Urinary bladder (tissue), 4 donors: Measurements from ENCODE around the gene UBE2G2. TPM values are rescaled to one million over a fixed set of nuclear protein-coding genes. Genes with fewer than 3 reads are reported as not detected.

ENCODE experiments used
- DNase-seq: peaks from one replicate; pipeline ENCODE4 v3.0.0-alpha.2; 2015; ENCODE audit errors: extremely low spot score
- H3K27ac ChIP-seq: one replicate; pipeline ENCODE4 v1.5.1; 2013; ENCODE audit warnings: low read depth, mild to moderate bottlenecking, moderate library complexity
- H3K36me3 ChIP-seq: one replicate; pipeline ENCODE4 v1.6.1; 2013; ENCODE audit warnings: mild to moderate bottlenecking, moderate library complexity; ENCODE audit not compliant: insufficient read depth
- H3K4me1 ChIP-seq: one replicate; pipeline ENCODE4 v1.6.1; 2013; ENCODE audit warnings: mild to moderate bottlenecking, moderate library complexity; ENCODE audit not compliant: insufficient read depth
- H3K4me3 ChIP-seq: one replicate; pipeline ENCODE4 v1.5.1; 2013; ENCODE audit warnings: low read depth, low read length
- WGBS: extraction: QIAGEN DNeasy Blood & Tissue Kit; methylation state at CpG from one replicate; pipeline ENCODE4 v1.1.7; 2013; 5-methylcytosine and 5-hydroxymethylcytosine counted together
- polyA plus RNA-seq: library from polyadenylated mRNA; stranded (reverse); fragments of 200-250 nt; gene quantifications from one replicate; pipeline ENCODE4 v1.2.3, GENCODE V29; 2013
- total RNA-seq: library from RNA; depleted of rRNA; stranded (reverse); fragments of >200 nt; gene quantifications from one replicate; pipeline ENCODE4 v1.2.3, GENCODE V29; 2014
- donor health status: healthy with polysubstance abuse.
- donor health status: healthy.

UBE2G2 gene
- total and polyA plus RNA-seq, 2 donors = 65.4 to 75.9 TPM

- peaks cover 2% of the 10 kb centered on the region for H3K36me3 ChIP-seq
- no peak overlapping the region for H3K4me3 ChIP-seq
- no peak for DNase-seq
- H3K4me1 ChIP-seq = peaks cover 2% of the 10 kb centered on the region
- WGBS = 82% methylated on average over 24 of the region's 24 CpGs
- H3K27ac ChIP-seq = no peak overlapping the region
Measured at GRCh38 chr21:44766014-44766817, 35.4 kb downstream of the UBE2G2 start.

GRCh38 chr21:44765231-44766013, 36.2 kb downstream of the UBE2G2 start:
- Histone ChIP-seq H3K27ac (no peak overlapping the region), H3K4me1 (peaks cover 2% of the 10 kb centered on the region), H3K36me3 (no peaks in the 10 kb centered on the region), H3K4me3 (no peak overlapping the region)
- DNase-seq = no peak
- WGBS = 46% methylated on average over 12 of the region's 12 CpGs

- no peak overlapping the region for H3K27ac ChIP-seq
- no peak for DNase-seq
- H3K4me1 ChIP-seq = peaks cover 2% of the 10 kb centered on the region
- H3K4me3 ChIP-seq = no peak overlapping the region
- WGBS = 67% methylated on average over 26 of the region's 26 CpGs
- H3K36me3 ChIP-seq = no peaks in the 10 kb centered on the region
Measured at GRCh38 chr21:44764319-44765230, 37.0 kb downstream of the UBE2G2 start.

- no peak overlapping the region for H3K4me3 ChIP-seq
- peaks cover 2% of the 10 kb centered on the region for H3K4me1 ChIP-seq
- H3K27ac ChIP-seq = no peak overlapping the region
- 87% methylated on average over 24 of the region's 25 CpGs for WGBS
- DNase-seq = no peak
- H3K36me3 ChIP-seq = no peaks in the 10 kb centered on the region
Measured at GRCh38 chr21:44763451-44764318, 37.9 kb downstream of the UBE2G2 start.

GRCh38 chr21:44763050-44763378, 38.6 kb downstream of the UBE2G2 start:
- Histone ChIP-seq H3K36me3 (no peaks in the 10 kb centered on the region), H3K4me3 (no peak overlapping the region), H3K4me1 (peaks cover 2% of the 10 kb centered on the region), H3K27ac (no peak overlapping the region)
- DNase-seq = no peak
- WGBS = 65% methylated on average over 8 of the region's 8 CpGs

- no peak for DNase-seq
- Histone ChIP-seq H3K4me3 (no peak overlapping the region), H3K27ac (no peak overlapping the region), H3K36me3 (no peaks in the 10 kb centered on the region), H3K4me1 (peaks cover 2% of the 10 kb centered on the region)
- WGBS = 87% methylated on average over 24 of the region's 24 CpGs
Measured at GRCh38 chr21:44762221-44763049, 39.2 kb downstream of the UBE2G2 start.

GRCh38 chr21:44761747-44762208, 39.8 kb downstream of the UBE2G2 start:
- 88% methylated on average over 14 of the region's 14 CpGs for WGBS
- Histone ChIP-seq H3K4me3 (no peak overlapping the region), H3K4me1 (peaks cover 2% of the 10 kb centered on the region), H3K36me3 (no peaks in the 10 kb centered on the region), H3K27ac (no peak overlapping the region)
- no peak for DNase-seq

- Histone ChIP-seq H3K4me1 (peaks cover 2% of the 10 kb centered on the region), H3K27ac (no peak overlapping the region), H3K4me3 (no peak overlapping the region), H3K36me3 (no peaks in the 10 kb centered on the region)
- DNase-seq = no peak
- 51% methylated on average over 21 of the region's 21 CpGs for WGBS
Measured at GRCh38 chr21:44761011-44761729, 40.5 kb downstream of the UBE2G2 start.

GRCh38 chr21:44760376-44760775, 41.2 kb downstream of the UBE2G2 start:
- Histone ChIP-seq H3K4me3 (no peak overlapping the region), H3K27ac (no peak overlapping the region), H3K36me3 (no peaks in the 10 kb centered on the region), H3K4me1 (peaks cover 2% of the 10 kb centered on the region)
- DNase-seq = no peak
- 80% methylated on average over 9 of the region's 9 CpGs for WGBS

- H3K4me1 ChIP-seq = no peaks in the 10 kb centered on the region
- H3K27ac ChIP-seq = no peak overlapping the region
- H3K36me3 ChIP-seq = no peaks in the 10 kb centered on the region
- 91% methylated on average over 22 of the region's 22 CpGs for WGBS
- H3K4me3 ChIP-seq = no peak overlapping the region
- no peak for DNase-seq
Measured at GRCh38 chr21:44759628-44760285, 41.9 kb downstream of the UBE2G2 start.
